Astrocyte (in vitro differentiated cells and primary cell): ENCODE results near the gene NDUFV2. TPM values are rescaled to one million over a fixed set of nuclear protein-coding genes. Genes with fewer than 3 reads are reported as not detected.

Experiments used
- DNase-seq: peaks from one replicate; pipeline ENCODE4 v3.0.0-alpha.2; 2010; ENCODE audit warnings: low read depth
- FAIRE-seq: peaks from 2 replicates; lab custom pipeline; 2011; peaks lifted over from hg19 to GRCh38; lab: Jason Lieb, UNC
- H2AFZ ChIP-seq: 2 replicates; pipeline ENCODE4 v1.6.0; 2012; ENCODE audit warnings: low read depth, low read length, inconsistent platforms
- H3K27ac ChIP-seq: 2 replicates; pipeline ENCODE4 v1.5.1; 2011; ENCODE audit warnings: low read depth, low read length, inconsistent platforms
- H3K27me3 ChIP-seq: 2 replicates; pipeline ENCODE4 v1.6.0; 2011; ENCODE audit warnings: low read length, inconsistent platforms; ENCODE audit not compliant: insufficient read depth
- H3K36me3 ChIP-seq: 2 replicates; pipeline ENCODE4 v1.5.1; 2011; ENCODE audit warnings: low read length, inconsistent platforms; ENCODE audit not compliant: insufficient read depth
- H3K4me1 ChIP-seq: 2 replicates; pipeline ENCODE4 v1.5.1; 2011; ENCODE audit warnings: low read length, inconsistent platforms; ENCODE audit not compliant: insufficient read depth
- H3K4me2 ChIP-seq: 2 replicates; pipeline ENCODE4 v1.6.0; 2012; ENCODE audit warnings: low read length, inconsistent platforms
- H3K4me3 ChIP-seq: 2 replicates; pipeline ENCODE4 v1.5.1; 2011; ENCODE audit warnings: low read depth, mild to moderate bottlenecking, low read length, inconsistent platforms; ENCODE audit not compliant: insufficient read depth
- H3K79me2 ChIP-seq: 2 replicates; pipeline ENCODE4 v1.6.0; 2012; ENCODE audit warnings: mild to moderate bottlenecking, low read length, inconsistent platforms; ENCODE audit not compliant: insufficient read depth
- H3K9ac ChIP-seq: 2 replicates; pipeline ENCODE4 v1.6.0; 2012; ENCODE audit warnings: mild to moderate bottlenecking, low read length, inconsistent platforms
- H3K9me3 ChIP-seq: 2 replicates; pipeline ENCODE4 v1.5.1; 2012; ENCODE audit warnings: low read depth, mild to moderate bottlenecking, low read length, inconsistent platforms; ENCODE audit not compliant: insufficient read depth
- H4K20me1 ChIP-seq: 2 replicates; pipeline ENCODE4 v1.6.0; 2012; ENCODE audit warnings: low read length, inconsistent platforms; ENCODE audit not compliant: insufficient read depth
- H3K27ac Mint-ChIP-seq: one replicate; pipeline ENCODE4 v1.8.0; 2021; ENCODE audit warnings: mild to moderate bottlenecking, mixed read lengths; ENCODE audit not compliant: unreplicated experiment
- H3K27me3 Mint-ChIP-seq: one replicate; pipeline ENCODE4 v1.8.0; 2021; ENCODE audit warnings: low read depth, mixed read lengths; ENCODE audit not compliant: unreplicated experiment
- H3K36me3 Mint-ChIP-seq: one replicate; pipeline ENCODE4 v1.8.0; 2021; ENCODE audit warnings: low read depth, mixed read lengths; ENCODE audit not compliant: unreplicated experiment
- H3K4me1 Mint-ChIP-seq: one replicate; pipeline ENCODE4 v1.8.0; 2021; ENCODE audit warnings: low read depth, mixed read lengths; ENCODE audit not compliant: unreplicated experiment
- H3K4me3 Mint-ChIP-seq: one replicate; pipeline ENCODE4 v1.8.0; 2021; ENCODE audit warnings: mild to moderate bottlenecking, moderate library complexity, mixed read lengths; ENCODE audit not compliant: unreplicated experiment
- H3K9me3 Mint-ChIP-seq: one replicate; pipeline ENCODE4 v1.8.0; 2021; ENCODE audit warnings: mild to moderate bottlenecking, mixed read lengths; ENCODE audit not compliant: unreplicated experiment
- EZH2 ChIP-seq: IDR thresholded peaks from 2 replicates; pipeline ENCODE4 v1.6.1; 2012; ENCODE audit warnings: mild to moderate bottlenecking, low read length, inconsistent platforms; ENCODE audit not compliant: insufficient read depth
- total RNA-seq: library from RNA; stranded (reverse); gene quantifications from 2 replicates; pipeline ENCODE4 v1.2.1, GENCODE V29; 2021
- TF ChIP-seq, protein P1 (sequence below): IDR thresholded peaks from 2 replicates; pipeline ENCODE4 v1.5.1; 2011; ENCODE audit warnings: low read depth, mild to moderate bottlenecking, inconsistent platforms, low read length, moderate library complexity; ENCODE audit not compliant: insufficient read depth

Gene NDUFV2
- total RNA-seq, 1 donor from 2014 or later: 120 TPM

GRCh38 chr18:9146224-9146623, 43.7 kb downstream of the NDUFV2 start:
- no peak for TF ChIP-seq EZH2
- TF ChIP-seq, protein P1, sequence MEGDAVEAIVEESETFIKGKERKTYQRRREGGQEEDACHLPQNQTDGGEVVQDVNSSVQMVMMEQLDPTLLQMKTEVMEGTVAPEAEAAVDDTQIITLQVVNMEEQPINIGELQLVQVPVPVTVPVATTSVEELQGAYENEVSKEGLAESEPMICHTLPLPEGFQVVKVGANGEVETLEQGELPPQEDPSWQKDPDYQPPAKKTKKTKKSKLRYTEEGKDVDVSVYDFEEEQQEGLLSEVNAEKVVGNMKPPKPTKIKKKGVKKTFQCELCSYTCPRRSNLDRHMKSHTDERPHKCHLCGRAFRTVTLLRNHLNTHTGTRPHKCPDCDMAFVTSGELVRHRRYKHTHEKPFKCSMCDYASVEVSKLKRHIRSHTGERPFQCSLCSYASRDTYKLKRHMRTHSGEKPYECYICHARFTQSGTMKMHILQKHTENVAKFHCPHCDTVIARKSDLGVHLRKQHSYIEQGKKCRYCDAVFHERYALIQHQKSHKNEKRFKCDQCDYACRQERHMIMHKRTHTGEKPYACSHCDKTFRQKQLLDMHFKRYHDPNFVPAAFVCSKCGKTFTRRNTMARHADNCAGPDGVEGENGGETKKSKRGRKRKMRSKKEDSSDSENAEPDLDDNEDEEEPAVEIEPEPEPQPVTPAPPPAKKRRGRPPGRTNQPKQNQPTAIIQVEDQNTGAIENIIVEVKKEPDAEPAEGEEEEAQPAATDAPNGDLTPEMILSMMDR: no peak
- H3K4me3 ChIP-seq: no peak overlapping the region
- DNase-seq (no peak), FAIRE-seq (no peak)
- no peaks in the 10 kb centered on the region for H3K27me3 ChIP-seq
- H2AFZ ChIP-seq: no peak overlapping the region
- Mint-ChIP-seq H3K27ac (no peak overlapping the region), H3K4me3 (no peak overlapping the region), H3K4me1 (peaks cover 13% of the 10 kb centered on the region), H3K9me3 (no peaks in the 10 kb centered on the region), H3K27me3 (no peaks in the 10 kb centered on the region), H3K36me3 (no peaks in the 10 kb centered on the region)
- peaks cover 58% of the 10 kb centered on the region for H4K20me1 ChIP-seq
- no peak overlapping the region for H3K9ac ChIP-seq
- H3K9me3 ChIP-seq: no peaks in the 10 kb centered on the region
- H3K79me2 ChIP-seq: peaks cover 86% of the 10 kb centered on the region
- no peak overlapping the region for H3K27ac ChIP-seq
- H3K36me3 ChIP-seq: no peaks in the 10 kb centered on the region
- H3K4me1 ChIP-seq: no peaks in the 10 kb centered on the region
- no peak overlapping the region for H3K4me2 ChIP-seq

DNA sequence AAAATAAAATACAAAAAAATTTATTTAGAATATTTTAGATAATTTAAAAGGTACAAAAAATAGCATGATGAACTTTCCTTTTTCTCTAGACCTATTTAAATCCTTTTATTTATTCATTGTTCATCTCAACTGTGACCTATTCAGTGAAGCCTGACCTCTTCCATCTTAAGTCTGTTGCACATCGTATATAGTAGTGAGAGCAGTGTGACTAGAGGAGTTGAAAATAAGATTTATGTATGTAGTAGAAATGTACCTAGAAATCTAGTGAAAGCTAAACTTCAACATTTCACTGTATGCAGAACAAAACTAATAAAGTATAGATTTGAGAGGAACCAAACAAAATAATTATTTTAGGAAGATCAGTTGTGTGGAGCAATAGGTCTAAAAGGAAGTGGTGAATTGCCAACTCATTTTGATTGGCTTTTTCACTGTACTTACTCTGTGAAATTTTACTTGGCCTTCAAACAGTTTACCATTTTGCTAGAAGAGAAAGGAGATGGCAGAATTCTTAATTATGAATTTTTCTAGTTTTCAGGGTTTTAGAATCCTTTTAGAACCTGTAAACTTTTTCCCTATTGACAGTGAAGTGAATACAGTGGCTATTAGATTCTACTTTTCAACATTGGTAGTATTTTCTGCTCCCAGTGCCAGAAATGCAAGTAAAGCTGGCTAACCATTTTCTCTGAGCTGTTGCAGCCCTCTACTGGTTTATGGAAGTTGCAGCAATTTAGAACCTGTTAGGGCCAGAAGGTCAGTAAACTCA, 45.1 kb downstream of the NDUFV2 start:
- peak overlapping the region; percentile 43 for H3K27ac Mint-ChIP-seq

More for the DNA sequence above, 45.1 kb downstream of the NDUFV2 start:
- no peaks in the 10 kb centered on the region for H3K36me3 ChIP-seq
- peak overlapping the region; percentile 13 for H3K9ac ChIP-seq
- Mint-ChIP-seq H3K9me3 (no peaks in the 10 kb centered on the region), H3K27me3 (no peaks in the 10 kb centered on the region), H3K4me3 (no peak overlapping the region), H3K36me3 (no peaks in the 10 kb centered on the region), H3K4me1 (peaks cover 11% of the 10 kb centered on the region)
- no peaks in the 10 kb centered on the region for H3K9me3 ChIP-seq
- H3K4me3 ChIP-seq: no peak overlapping the region
- DNase-seq (peak; percentile 54), FAIRE-seq (peak; percentile 94)
- no peaks in the 10 kb centered on the region for H3K4me1 ChIP-seq
- no peak overlapping the region for H3K27ac ChIP-seq
- peaks cover 60% of the 10 kb centered on the region for H4K20me1 ChIP-seq
- H3K79me2 ChIP-seq: peaks cover 87% of the 10 kb centered on the region
- TF ChIP-seq EZH2: no peak
- TF ChIP-seq, protein P1: peak; percentile 89
- H3K4me2 ChIP-seq: peak overlapping the region; percentile 0
- no peaks in the 10 kb centered on the region for H3K27me3 ChIP-seq
- H2AFZ ChIP-seq: no peak overlapping the region
